ENCODE measurements around the gene ELOVL3.
A peak's percentile ranks its signal among the peaks of the same experiment; 100 is the strongest.

Gene ELOVL3

DNA sequence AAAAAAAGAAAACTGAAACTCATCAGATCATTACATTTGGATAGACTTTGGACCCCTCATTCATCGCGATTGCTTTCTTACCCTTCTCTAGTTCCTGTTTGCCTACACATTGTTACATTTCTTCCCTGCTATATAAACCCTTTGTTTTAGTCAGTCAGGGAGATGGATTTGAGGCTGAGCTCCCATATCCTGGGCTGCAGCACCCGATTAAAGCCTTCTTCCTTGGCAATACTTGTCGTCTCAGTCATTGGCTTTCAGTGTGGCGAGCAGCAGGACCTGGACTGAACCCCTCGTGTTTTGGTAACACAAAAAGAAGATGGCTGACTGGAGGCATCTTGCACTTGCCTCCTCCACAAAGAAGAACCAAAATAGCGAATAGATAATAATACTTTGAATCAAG lies 34.1 kb upstream of the ELOVL3 start:
- DNase-seq (ENCODE audit: low spot score), result no peak
- H3K4me3 ChIP-seq, result no peak overlapping the region
- H3K27ac ChIP-seq, result no peak overlapping the region
- TF ChIP-seq, protein P1, sequence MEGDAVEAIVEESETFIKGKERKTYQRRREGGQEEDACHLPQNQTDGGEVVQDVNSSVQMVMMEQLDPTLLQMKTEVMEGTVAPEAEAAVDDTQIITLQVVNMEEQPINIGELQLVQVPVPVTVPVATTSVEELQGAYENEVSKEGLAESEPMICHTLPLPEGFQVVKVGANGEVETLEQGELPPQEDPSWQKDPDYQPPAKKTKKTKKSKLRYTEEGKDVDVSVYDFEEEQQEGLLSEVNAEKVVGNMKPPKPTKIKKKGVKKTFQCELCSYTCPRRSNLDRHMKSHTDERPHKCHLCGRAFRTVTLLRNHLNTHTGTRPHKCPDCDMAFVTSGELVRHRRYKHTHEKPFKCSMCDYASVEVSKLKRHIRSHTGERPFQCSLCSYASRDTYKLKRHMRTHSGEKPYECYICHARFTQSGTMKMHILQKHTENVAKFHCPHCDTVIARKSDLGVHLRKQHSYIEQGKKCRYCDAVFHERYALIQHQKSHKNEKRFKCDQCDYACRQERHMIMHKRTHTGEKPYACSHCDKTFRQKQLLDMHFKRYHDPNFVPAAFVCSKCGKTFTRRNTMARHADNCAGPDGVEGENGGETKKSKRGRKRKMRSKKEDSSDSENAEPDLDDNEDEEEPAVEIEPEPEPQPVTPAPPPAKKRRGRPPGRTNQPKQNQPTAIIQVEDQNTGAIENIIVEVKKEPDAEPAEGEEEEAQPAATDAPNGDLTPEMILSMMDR (IDR thresholded peaks at IDR 0.05), result no peak

DNA sequence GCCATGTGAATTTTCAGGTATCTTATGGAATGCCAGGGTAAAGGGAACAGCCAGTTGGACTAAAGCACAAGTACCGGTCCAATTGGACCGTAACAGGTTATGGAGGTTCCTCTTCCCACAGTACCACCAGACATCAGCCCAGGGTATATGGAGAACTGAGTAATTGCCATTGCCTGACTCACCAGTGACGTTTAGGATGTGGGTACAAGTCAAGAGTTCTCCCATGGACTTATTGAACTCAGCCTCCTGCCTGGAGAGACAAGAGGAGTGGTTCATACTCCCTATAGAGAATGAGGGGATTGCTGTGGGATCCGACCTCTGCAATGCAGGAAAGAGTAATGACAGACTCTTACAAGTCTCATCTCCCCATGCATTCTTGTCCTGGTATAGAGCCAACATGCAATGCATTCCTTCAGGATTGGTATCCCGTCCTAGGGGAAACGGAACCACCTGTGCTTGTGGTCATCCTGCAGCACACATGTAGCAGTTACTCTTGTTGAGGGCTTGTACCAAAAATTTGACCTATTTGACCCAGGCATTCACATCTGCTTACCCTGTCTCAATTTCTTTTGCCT lies 30.7 kb upstream of the ELOVL3 start:
- H3K27ac ChIP-seq, result no peak overlapping the region
- DNase-seq (ENCODE audit: low spot score), result peak; percentile 26
- no peak overlapping the region for H3K4me3 ChIP-seq
- TF ChIP-seq, protein P1 (IDR thresholded peaks at IDR 0.05), result no peak

DNA sequence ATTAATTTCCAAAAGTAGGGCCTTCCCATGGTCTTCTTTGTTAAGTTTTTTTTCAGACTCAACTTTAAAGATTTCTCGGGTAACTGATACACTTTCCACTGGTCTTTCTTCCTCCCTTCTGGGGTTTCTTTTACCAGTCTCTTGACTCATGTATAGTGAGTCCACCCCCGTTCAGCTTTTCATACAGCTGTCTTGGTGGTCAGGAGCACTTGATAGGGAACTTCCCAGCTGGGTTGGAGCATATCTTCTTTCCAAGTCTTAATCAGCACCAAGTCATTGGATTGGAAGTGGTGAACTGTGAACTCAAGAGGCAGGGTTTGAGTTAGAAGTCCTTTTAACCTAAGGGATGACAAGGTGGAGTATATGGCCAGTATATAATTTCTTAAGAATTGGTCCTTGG lies 29.2 kb upstream of the ELOVL3 start:
- no peak overlapping the region for H3K27ac ChIP-seq
- H3K4me3 ChIP-seq, result no peak overlapping the region
- no peak for DNase-seq (ENCODE audit: low spot score)
- TF ChIP-seq, protein P1 (IDR thresholded peaks at IDR 0.05), result no peak

DNA sequence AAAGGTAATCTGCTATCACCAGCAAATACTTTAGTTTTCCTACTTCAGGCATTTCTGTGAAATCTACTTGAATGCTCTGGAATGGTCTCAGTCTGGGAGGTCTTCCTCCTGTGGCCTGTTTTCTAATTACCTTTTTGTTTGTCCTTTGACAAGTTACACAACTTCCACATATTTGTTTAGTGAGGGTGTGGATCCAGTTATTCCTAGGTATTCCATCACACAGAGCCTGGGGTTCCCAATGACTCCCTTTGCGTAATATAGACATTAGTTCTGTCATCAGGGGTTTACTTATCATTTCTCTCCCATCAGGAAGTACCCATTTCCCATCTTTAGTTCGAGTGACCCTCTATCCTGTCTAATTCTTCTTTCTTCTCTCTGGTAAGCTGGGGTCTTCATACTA lies 28.1 kb upstream of the ELOVL3 start:
- TF ChIP-seq, protein P1 (IDR thresholded peaks at IDR 0.05), result no peak
- Histone ChIP-seq H3K27ac (no peak overlapping the region), H3K4me3 (no peak overlapping the region)
- DNase-seq (ENCODE audit: low spot score), result no peak

DNA sequence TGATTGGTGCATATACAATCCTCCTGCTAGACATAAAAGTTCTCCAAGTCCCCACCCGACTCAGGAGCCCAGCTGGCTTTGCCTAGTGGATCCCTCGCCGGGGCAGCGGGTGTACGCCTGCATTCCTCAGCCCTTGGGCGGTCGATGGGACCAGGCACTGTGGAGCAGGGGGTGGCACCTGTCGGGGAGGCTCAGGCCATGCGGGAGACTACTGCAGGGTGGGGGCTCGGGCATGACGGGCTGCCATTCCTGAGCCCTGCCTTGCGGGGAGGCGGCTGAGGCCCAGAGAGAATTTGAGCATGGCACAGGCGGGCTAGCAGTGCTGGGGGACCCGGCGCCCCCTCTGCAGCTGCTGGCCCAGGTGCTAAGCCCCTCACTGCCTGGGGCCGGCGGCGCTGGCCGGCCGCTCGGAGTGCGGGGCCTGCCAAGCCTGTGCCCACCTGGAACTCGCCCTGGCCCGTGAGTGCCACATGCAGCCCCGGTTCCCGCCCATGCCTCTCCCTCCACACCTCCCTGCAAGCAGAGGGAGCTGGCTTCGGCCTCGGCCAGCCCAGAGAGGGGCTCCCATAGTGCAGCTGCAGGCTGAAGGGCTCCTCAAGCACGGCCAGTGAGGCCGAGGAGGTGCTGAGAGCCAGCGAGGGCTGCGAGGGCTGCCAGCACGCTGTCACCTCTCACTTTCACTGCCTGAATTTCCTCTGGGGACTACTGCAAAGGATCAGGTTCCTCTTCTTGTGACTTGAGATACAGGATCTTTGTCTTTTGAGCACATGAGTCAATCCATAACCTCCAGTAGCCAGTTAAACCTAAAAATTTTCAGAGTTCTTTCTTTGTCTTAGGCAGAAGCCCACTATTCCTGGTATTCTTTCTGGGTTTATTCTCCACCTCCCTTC lies 25.1 kb upstream of the ELOVL3 start:
- DNase-seq (ENCODE audit: low spot score), result peak; percentile 49
- Histone ChIP-seq H3K4me3 (no peak overlapping the region), H3K27ac (no peak overlapping the region)
- TF ChIP-seq, protein P1 (IDR thresholded peaks at IDR 0.05), result no peak

DNA sequence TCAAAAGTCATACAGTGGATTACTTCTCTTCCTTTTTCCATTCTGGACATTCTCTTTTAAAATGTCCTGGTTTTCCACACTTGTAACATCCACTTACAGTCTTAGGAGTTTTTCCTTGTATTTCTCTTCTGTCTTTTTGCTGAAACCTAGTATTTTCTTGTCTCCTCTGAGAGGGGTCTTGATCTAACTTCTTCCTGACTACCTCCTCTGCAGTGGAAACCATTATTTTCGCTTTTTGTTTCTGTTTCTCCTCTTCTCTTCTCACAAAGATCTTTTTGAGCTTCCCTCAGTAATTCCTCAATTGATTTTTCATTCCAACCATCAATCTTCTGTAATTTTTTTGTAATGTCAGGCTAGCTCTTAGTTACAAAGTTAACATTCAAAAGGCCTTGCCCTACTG lies 23.7 kb upstream of the ELOVL3 start:
- no peak for DNase-seq (ENCODE audit: low spot score)
- TF ChIP-seq, protein P1 (IDR thresholded peaks at IDR 0.05), result no peak
- H3K27ac ChIP-seq, result no peak overlapping the region
- H3K4me3 ChIP-seq, result no peak overlapping the region

Measured in coronary artery (tissue), 2 donors.